K562 (cell line): ENCODE measurements around the gene ATP6V0A1. TPM values are rescaled to one million over a fixed set of nuclear protein-coding genes. Genes with fewer than 3 reads are reported as not detected.

ENCODE experiments used
- ARID1B ChIP-seq: fragments of 450-650 bp; IDR thresholded peaks from 2 replicates; pipeline ENCODE4 v1.6.1; 2016; ENCODE audit warnings: antibody characterized with exemption, mild to moderate bottlenecking, inconsistent platforms
- ATF6 ChIP-seq: sonication (generic); formaldehyde crosslinking; IDR thresholded peaks from 2 replicates; pipeline ENCODE4 v1.4.0; 2020; ENCODE audit warnings: mild to moderate bottlenecking, missing genetic modification reagents
- E2F5 ChIP-seq: sonication (generic); formaldehyde crosslinking; IDR thresholded peaks from 2 replicates; pipeline ENCODE4 v1.8.0; 2022; ENCODE audit warnings: mild to moderate bottlenecking, missing genetic modification reagents
- E2F6 ChIP-seq, 2 experiments: IDR thresholded peaks; 2 replicates each; pipeline ENCODE4 v1.6.1; 2011; ENCODE audit warnings: borderline replicate concordance in 1 of 2, control low read depth in 1 of 2, low read depth in 1 of 2, low read length in 1 of 2, mild to moderate bottlenecking in 1 of 2, mixed read lengths in 1 of 2, moderate library complexity in 1 of 2; ENCODE audit not compliant: insufficient read depth in 1 of 2, insufficient read length in 1 of 2, poor library complexity in 1 of 2, severe bottlenecking in 1 of 2; ENCODE audit errors: extremely low read depth in 1 of 2
- GATAD2A ChIP-seq: fragments of 450-650 bp; IDR thresholded peaks from 2 replicates; pipeline ENCODE4 v1.6.1; 2017
- HDAC2 ChIP-seq: fragments of 450-650 bp; IDR thresholded peaks from 2 replicates; pipeline ENCODE4 v1.6.1; 2016; ENCODE audit warnings: mild to moderate bottlenecking
- HNRNPK ChIP-seq: fragments of 200-400 bp; formaldehyde crosslinking; IDR thresholded peaks from one replicate; pipeline ENCODE4 v1.6.1; 2018; ENCODE audit warnings: mild to moderate bottlenecking, low read depth, low read length; ENCODE audit not compliant: poor library complexity, severe bottlenecking
- MTA2 ChIP-seq: fragments of 450-650 bp; IDR thresholded peaks from 2 replicates; pipeline ENCODE4 v1.6.1; 2016; ENCODE audit warnings: low read depth
- PREB ChIP-seq: sonication (generic); formaldehyde crosslinking; IDR thresholded peaks from 2 replicates; pipeline ENCODE4 v1.8.1; 2023; ENCODE audit warnings: mild to moderate bottlenecking, missing genetic modification reagents
- RFX7 ChIP-seq: fragments of 250-450 bp; sonication (Bioruptor Pico); IDR thresholded peaks from 2 replicates; pipeline ENCODE4 v1.5.1; 2021; ENCODE audit warnings: mild to moderate bottlenecking
- SREBF1 ChIP-seq: fragments of 150-350 bp; IDR thresholded peaks from 2 replicates; pipeline ENCODE4 v1.6.1; 2014; ENCODE audit warnings: antibody characterized with exemption, low read depth, low read length, borderline replicate concordance
- ZBTB34 ChIP-seq: fragments of 250-450 bp; sonication (Bioruptor Pico); IDR thresholded peaks from 2 replicates; pipeline ENCODE4 v1.8.0; 2021; ENCODE audit warnings: mild to moderate bottlenecking, moderate library complexity
- ZNF324 ChIP-seq: fragments of 250-450 bp; sonication (Bioruptor Pico); IDR thresholded peaks from 2 replicates; pipeline ENCODE4 v1.4.0; 2020; ENCODE audit warnings: mild to moderate bottlenecking
- ZNF41 ChIP-seq: fragments of 250-450 bp; sonication (Bioruptor Pico); conservative IDR thresholded peaks from 2 replicates; pipeline ENCODE4 v1.4.0; 2020; ENCODE audit warnings: mild to moderate bottlenecking
- ZNF445 ChIP-seq: fragments of 250-450 bp; sonication (Bioruptor Pico); IDR thresholded peaks from 2 replicates; pipeline ENCODE4 v1.4.0; 2020; ENCODE audit warnings: low read depth, mild to moderate bottlenecking, moderate library complexity
- ZNF639 ChIP-seq, 2 experiments: fragments of 200-800 bp in 1 of 2; sonication (Bioruptor generic) in 1 of 2; sonication (generic) in 1 of 2; formaldehyde crosslinking in 1 of 2; IDR thresholded peaks in 1 of 2; conservative IDR thresholded peaks in 1 of 2; 2 replicates each; pipeline versions ENCODE4 v1.5.0 to v1.6.1; 2016 to 2020; ENCODE audit warnings: missing compliant biosample characterization in 1 of 2, missing genetic modification characterization in 1 of 2, missing genetic modification reagents in 1 of 2
- polyA plus RNA-seq, 8 experiments: library from polyadenylated mRNA; depleted of rRNA in 4 of 8; stranded (reverse) in 5 of 8; unstranded in 3 of 8; fragments of >200 nt; fragmentation: Nextera tagmentation in 2 of 8; fragmentation: Illumina TruSeq in 1 of 8; extraction: Ambion mirVana in 2 of 8; extraction: Trizol in 1 of 8; gene quantifications; 2 replicates each; pipeline versions ENCODE4 v1.2.1 to v1.2.3, GENCODE V29; 2011 to 2014; ENCODE audit warnings: inconsistent platforms in 1 of 8, missing spikeins in 1 of 8
- total RNA-seq, 7 experiments: library from RNA; depleted of rRNA in 6 of 7; stranded (reverse); fragments of >200 nt in 6 of 7; fragmentation: Illumina TruSeq in 2 of 7; extraction: Trizol in 2 of 7; gene quantifications; 2 replicates each; pipeline versions ENCODE4 v1.2.1 to v1.2.3, GENCODE V29; 2011 to 2021; ENCODE audit warnings: low replicate concordance in 1 of 7

ATP6V0A1 gene
- total and polyA plus RNA-seq, 9 of the 15 experiments (the other 6 are each of a cell fraction or from before 2014, with no cell fraction given) = 11.8 to 158 (median 75.5) TPM

- TF ChIP-seq E2F5 (CRISPR knock-in tag) = no peak
- no peak for TF ChIP-seq HNRNPK
- TF ChIP-seq ATF6 (CRISPR knock-in tag) = 0 out of 2 replicates have a peak, but pooled peaks have one; percentile 60
- no peak for TF ChIP-seq ZNF324 (CRISPR knock-in tag)
- TF ChIP-seq GATAD2A = no peak
- no peak for TF ChIP-seq ZNF445 (CRISPR knock-in tag)
- 0 out of 2 replicates have a peak, but pooled peaks have one; percentile 5 for TF ChIP-seq ARID1B
- TF ChIP-seq RFX7 = no peak
- TF ChIP-seq ZBTB34 (CRISPR knock-in tag) = no peak
- TF ChIP-seq SREBF1 = 0 out of 2 replicates have a peak, but pooled peaks have one; percentile 18
- TF ChIP-seq HDAC2 = peak; percentile 30; the same call in 1 of the 2 replicates
- peak in 1 of 2 experiments; percentile 42 for TF ChIP-seq E2F6 (IDR thresholded peaks at IDR 0.05; ENCODE audit: borderline replicate concordance in 1 of 2, extremely low read depth in 1 of 2, insufficient read depth in 1 of 2, insufficient read length in 1 of 2, low read depth in 1 of 2, low read length in 1 of 2, poor library complexity in 1 of 2, severe bottlenecking in 1 of 2)
- no peak for TF ChIP-seq MTA2
- 0 out of 2 replicates have a peak, but pooled peaks have one; percentile 62 for TF ChIP-seq PREB (CRISPR knock-in tag)
- TF ChIP-seq ZNF41 (CRISPR knock-in tag) = no peak
- TF ChIP-seq ZNF639 (CRISPR knock-in tag; conservative IDR thresholded peaks at IDR 0.05 in 1 of 2, IDR thresholded peaks at IDR 0.05 in 1 of 2) = peak in 1 of 2 experiments; percentile 39; a peak in 1 of 4 replicates
Observed at GRCh38 chr17:42422958-42423712, 35.5 kb upstream of the ATP6V0A1 start, which contains the start of gene CAVIN1 (continued).
